Heart left ventricle (tissue), 13 donors: Measurements from ENCODE around the gene CADM2.

ENCODE experiments used
- CTCF ChIP-seq, 12 donors: fragments of 200-600 bp; sonication (generic) in 4 of 12; IDR thresholded peaks; one replicate each; pipeline versions ENCODE4 v1.5.0 to v1.8.0; 2018 to 2022; ENCODE audit warnings: antibody characterized with exemption in 12 of 12, mild to moderate bottlenecking in 5 of 12
- POLR2A ChIP-seq, 2 donors: fragments of 450-650 bp; IDR thresholded peaks; one replicate each; pipeline ENCODE4 v1.6.1; 2017; ENCODE audit warnings: antibody characterized with exemption in 2 of 2, mild to moderate bottlenecking in 2 of 2, moderate library complexity in 2 of 2
- donor health status: ischemic (EF 13 %, LVEDD 7.1; RV severe dilation, severe dysfunction).
- donor health status: DM: no; HTN: yes; CAD: no.
- donor health status: DM: no; HTN: no; CAD: no.
- donor health status: ischemic (EF 25% LVEDD 6.9; RV normal size, moderate dysfunction).
- donor health status: ischemic (EF 25% LVEDD 5.7; RV mildly dilated, moderate dysfunction).
- donor health status: ischemic (EF 35%, LVEDD 5.7; RV mildly dilated, moderate dysfunction).
- donor health status: nonischemic (EF 11% LVEDD 7.7; RV severe dilation, severe dysfunction).
- donor health status: DM: yes; HTN: yes; CAD: no.
- donor health status: PGD.
- donor health status: ischemic (EF 29% LVEDD 5.4; RV normal size, mild dysfunction).
- donor health status: nonischemic (EF 23%, LVEDD 6.1; RV moderate dilation, normal function).

- TF ChIP-seq POLR2A (IDR thresholded peaks at IDR 0.05) (no peak), CTCF (IDR thresholded peaks at IDR 0.05) (no peak)
These were observed 518.2 kb downstream of the CADM2 start for GRCh38 chr3:85476891-85477495.
